HuH-7 (cell line): ENCODE data around the gene HBB.
A peak's percentile ranks its signal among the peaks of the same experiment; 100 is the strongest.

Experiments
- DNase-seq: peaks from one replicate; pipeline ENCODE4 v3.0.0; 2011; ENCODE audit warnings: low spot score

The HBB gene

DNA sequence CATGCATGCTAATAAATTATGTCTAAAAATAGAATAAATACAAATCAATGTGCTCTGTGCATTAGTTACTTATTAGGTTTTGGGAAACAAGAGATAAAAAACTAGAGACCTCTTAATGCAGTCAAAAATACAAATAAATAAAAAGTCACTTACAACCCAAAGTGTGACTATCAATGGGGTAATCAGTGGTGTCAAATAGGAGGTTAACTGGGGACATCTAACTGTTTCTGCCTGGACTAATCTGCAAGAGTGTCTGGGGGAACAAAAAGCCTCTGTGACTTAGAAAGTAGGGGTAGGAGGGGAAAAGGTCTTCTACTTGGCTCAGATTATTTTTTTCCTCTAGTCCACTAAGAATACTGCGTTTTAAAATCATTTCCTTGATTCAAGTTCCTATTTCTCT, 810 bp upstream of the HBB start:
- no peak for DNase-seq

DNA sequence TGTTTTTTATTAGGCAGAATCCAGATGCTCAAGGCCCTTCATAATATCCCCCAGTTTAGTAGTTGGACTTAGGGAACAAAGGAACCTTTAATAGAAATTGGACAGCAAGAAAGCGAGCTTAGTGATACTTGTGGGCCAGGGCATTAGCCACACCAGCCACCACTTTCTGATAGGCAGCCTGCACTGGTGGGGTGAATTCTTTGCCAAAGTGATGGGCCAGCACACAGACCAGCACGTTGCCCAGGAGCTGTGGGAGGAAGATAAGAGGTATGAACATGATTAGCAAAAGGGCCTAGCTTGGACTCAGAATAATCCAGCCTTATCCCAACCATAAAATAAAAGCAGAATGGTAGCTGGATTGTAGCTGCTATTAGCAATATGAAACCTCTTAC, 1.4 kb downstream of the HBB start:
- no peak for DNase-seq

DNA sequence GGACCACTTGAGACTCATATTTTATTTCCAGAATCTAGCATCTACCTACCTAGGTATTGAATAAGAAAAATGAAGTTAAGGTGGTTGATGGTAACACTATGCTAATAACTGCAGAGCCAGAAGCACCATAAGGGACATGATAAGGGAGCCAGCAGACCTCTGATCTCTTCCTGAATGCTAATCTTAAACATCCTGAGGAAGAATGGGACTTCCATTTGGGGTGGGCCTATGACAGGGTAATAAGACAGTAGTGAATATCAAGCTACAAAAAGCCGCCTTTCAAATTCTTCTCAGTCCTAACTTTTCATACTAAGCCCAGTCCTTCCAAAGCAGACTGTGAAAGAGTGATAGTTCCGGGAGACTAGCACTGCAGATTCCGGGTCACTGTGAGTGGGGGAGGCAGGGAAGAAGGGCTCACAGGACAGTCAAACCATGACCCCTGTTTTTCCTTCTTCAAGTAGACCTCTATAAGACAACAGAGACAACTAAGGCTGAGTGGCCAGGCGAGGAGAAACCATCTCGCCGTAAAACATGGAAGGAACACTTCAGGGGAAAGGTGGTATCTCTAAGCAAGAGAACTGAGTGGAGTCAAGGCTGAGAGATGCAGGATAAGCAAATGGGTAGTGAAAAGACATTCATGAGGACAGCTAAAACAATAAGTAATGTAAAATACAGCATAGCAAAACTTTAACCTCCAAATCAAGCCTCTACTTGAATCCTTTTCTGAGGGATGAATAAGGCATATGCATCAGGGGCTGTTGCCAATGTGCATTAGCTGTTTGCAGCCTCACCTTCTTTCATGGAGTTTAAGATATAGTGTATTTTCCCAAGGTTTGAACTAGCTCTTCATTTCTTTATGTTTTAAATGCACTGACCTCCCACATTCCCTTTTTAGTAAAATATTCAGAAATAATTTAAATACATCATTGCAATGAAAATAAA, 2.1 kb downstream of the HBB start:
- DNase-seq: no peak

DNA sequence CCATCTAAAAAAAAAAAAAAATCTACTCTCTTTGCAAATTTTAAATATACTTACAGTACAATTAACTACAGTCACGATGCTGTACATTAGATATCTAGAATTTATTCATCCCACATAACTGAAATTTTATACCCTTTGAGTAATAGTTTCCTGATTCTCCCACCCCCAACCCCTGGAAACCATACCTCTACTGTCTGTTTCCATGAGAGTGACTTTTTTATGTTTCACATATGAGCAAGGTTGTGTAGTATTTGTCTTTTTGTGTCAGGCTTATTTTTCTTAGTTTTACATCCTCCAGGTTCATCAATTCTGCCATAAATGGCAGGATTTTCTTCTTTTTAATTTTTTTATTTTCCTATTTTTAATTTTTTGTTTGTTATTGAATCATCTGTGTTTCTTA, 3.2 kb downstream of the HBB start:
- DNase-seq: no peak

DNA sequence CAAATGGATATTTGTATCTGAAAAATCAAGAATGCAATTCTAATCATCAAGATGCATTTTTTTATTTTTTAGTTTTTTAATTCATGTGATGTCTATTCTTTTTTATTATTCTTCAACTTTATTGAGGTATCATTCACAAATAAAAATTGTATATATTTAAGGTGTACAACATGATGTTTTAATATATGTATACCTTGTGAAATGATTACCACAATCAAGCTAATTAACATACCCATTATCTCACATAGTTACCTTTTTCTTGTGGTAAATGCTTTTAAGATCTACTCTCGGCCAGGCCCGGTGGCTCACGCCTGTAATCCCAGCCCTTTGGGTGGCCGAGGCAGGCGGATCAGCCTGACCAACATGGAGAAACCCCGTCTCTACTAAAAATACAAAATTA, 3.7 kb downstream of the HBB start:
- DNase-seq: no peak

DNA sequence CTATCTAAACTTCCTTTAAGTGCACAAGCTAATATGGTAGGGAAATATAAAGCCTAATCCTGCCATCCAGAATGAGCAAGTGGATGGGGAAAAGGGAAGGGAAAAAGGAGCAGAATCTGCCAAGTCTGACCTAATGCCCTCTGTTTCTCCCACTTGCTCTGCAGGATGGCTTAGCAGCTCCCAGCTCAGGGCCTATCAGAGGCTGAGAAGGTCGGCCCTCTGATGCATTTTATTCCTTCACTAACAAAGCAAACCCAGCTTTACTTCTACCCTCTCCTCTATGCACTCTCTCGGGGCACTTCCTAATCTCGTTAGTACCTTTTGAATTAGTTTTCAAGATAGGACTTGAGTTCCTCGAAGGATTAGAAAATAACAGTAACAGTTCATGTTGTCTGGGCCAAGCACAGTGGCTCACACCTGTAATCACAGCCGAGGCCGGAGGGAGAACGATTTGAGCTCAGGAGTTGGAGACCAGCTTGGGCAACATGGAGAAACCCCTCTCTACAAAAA, 16.4 kb downstream of the HBB start:
- no peak for DNase-seq

- peak; percentile 28 for DNase-seq
These were observed 22.1 kb downstream of the HBB start for GRCh38 chr11:5204787-5205186.

DNA sequence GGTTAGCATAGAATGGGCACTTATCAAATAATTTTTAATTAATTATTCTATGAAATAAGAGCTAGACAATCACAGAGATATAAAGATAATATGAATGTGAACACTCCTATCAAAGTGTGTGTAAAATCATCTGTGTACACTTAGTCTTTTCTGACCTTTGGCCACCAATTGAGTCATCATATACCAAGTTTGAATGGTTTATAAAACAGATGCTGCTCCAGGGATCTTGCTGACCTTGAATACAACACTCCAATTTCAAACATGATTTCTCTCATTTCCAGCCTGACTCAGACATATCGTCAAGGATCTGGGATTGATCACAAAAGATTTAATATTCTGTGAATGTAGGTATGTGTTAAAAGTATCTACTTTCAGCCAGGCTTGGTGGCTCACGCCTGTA, 23.5 kb downstream of the HBB start:
- no peak for DNase-seq

DNA sequence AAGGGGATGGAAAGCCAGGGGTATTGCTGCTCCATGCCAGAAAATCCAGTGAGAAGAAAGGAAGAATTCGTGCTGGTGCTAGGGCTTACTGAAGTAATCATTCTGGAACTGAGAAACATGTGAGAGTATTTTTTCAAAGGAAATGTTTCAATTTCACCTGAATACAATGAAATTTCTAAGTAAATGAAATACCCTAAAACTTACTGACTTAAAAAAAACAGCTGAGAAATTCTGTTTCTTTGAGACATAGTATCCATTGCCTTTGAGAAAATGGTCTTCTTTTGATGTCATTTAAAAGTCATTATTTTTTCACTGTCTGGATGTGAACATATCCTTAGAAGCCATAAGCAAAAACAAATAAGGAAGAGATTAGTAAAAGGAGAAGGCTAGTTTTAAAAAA, 26.3 kb downstream of the HBB start, which contains the start of gene OR51V1:
TSS of gene OR51V1 (minus strand) at position 101 of the 400 bp plus-strand sequence. CDS start at position 101, 0 bp downstream.
- no peak for DNase-seq

GRCh38 chr11:5198285-5198684, 28.6 kb downstream of the HBB start:
- no peak for DNase-seq

GRCh38 chr11:5197536-5197935, 29.3 kb downstream of the HBB start:
- DNase-seq: no peak

- no peak for DNase-seq
These were observed 30.1 kb downstream of the HBB start for GRCh38 chr11:5196731-5197130.

DNA sequence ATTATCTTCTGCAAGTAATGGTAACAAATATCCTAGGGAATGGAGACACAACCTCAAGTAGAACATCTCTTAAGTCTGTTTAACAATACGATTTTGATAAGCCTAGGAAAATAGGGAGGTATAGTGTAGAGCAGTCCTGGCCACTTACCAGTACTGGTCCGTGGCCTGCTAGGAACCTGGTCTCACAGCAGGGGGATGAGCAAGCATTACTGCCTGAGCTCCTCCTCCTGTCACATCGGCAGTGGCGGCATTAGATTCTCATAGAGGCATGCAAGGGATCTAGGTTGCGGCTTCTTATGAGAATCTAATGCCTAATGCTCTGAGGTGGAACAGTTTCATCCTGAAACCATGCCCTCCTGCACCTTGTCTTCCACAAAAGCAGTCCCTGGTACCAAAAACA, 30.8 kb downstream of the HBB start:
- DNase-seq: no peak

DNA sequence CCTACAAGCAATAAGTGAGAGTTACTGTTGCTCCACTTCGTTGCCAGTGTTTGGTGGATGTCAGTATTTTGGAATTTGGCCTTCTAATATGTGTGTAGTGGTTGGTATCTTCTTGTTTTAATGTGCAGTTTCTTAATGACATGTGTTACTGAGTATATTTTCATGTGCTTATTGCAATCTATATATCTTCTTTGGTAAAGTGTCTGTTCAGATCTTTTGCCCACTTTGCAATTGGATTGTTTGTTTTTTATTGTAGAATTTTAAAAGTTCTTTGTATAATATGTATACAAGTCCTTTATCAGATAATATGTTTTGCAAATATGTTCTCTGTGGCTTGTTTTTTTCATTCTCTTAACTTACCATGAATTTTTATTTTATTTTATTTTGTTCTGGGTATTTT, 34.1 kb downstream of the HBB start:
- DNase-seq: no peak

DNA sequence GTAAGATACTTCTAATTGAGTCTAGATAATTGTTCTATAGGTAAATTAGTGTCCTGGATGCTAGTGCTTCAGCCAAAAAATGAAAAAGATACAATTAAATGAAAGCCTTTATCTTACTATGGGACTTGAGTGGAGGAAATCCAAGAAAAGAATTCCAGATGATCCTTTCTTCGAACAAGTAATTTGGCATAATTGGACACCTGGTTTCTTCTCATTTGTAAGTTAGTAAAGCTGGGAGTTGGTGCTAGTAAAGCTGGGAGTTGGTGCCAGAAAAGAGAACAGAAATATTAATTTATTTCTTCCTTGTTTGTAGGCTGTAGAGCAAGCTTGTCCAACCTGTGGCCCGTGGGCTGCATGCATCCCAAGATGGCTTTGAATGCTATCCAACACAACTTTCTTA, 38.7 kb downstream of the HBB start:
- DNase-seq: no peak

DNA sequence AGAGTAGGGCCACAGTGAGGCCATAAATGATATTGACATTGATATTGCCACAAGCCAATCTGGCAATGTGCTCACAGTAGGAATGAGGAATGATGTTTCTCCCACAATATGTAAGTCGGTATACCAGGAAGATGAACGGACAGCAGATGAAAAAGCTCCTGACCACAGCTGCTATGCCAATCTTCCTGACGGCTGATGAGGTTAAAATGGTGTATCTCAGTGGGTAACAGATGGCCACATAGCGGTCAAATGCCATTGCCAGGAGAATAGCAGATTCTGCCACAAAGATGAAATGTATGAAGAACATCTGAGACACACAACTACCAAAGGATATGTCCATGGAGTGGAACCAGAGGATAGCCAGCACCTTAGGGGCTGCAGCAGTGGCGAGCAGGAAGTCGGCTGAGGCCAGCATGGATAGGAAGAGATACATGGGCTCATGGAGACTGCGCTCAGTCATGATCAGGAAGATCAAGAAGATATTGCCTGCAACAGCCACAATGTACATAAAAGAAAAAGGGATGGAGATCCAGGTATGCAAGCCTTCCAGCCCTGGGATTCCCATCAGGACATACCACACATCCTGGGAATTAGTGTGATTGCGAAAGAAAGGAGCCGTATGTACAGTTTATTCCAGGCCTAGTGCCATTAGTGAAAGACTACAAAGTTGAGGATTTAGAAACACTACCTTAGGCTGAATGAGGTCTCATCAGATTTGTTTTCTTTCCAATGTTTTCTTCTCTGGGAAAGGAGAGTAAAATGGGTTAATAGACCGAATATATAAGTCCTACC, 48.6 kb downstream of the HBB start:
- DNase-seq: no peak
